HCT116 (cell line): ENCODE measurements around the gene ANP32B. TPM values are rescaled to one million over a fixed set of nuclear protein-coding genes. Genes with fewer than 3 reads are reported as not detected.

Experiments
- ATAC-seq: fragments of 200-7000 bp; cut with Tn5 transposase; 2 replicates; pipeline ENCODE4 v1.9.1; 2020; ENCODE audit warnings: mild to moderate bottlenecking, moderate library complexity
- BruUV-seq: library from RNA; stranded (reverse); fragments of 400-500 nt; replicated peaks from 2 replicates; lab custom pipeline; 2021; lab: Mats Ljungman, UMichigan
- CTCF ChIA-PET: fragments of 300-600 bp; sonication (Branson Sonifier 250); formaldehyde crosslinking; loops from one replicate; lab custom pipeline; 2021; ENCODE audit warnings: antibody characterized with exemption; lab: Charles Lee
- POLR2A ChIA-PET: fragments of 300-600, 350-600 bp; sonication (Branson Sonifier 250); formaldehyde crosslinking; loops from one replicate; lab custom pipeline; 2021; ENCODE audit warnings: antibody characterized with exemption; lab: Charles Lee
- RAD21 ChIA-PET, 2 experiments: fragments of 300-600 bp; sonication (Branson Sonifier 250); formaldehyde crosslinking; loops; one replicate each; lab custom pipeline; 2023; ENCODE audit warnings: low total read pairs in 2 of 2; ENCODE audit not compliant: uncharacterized antibody in 2 of 2, unreplicated experiment in 2 of 2, low non-redundant PET in 1 of 2; lab: Charles Lee
- DNase-seq: peaks from one replicate; pipeline ENCODE4 v3.0.0-alpha.2; 2010; ENCODE audit warnings: low read depth, low spot score
- H2AFZ ChIP-seq: fragments of 200-600 bp; shearing (Covaris generic), sonication (generic); 2 replicates; pipeline ENCODE4 v1.6.1; 2017; ENCODE audit warnings: low read depth, mixed run types, mixed read lengths, antibody characterized with exemption, low read length; ENCODE audit not compliant: poor library complexity, severe bottlenecking
- H3K27ac ChIP-seq: 2 replicates; pipeline ENCODE4 v1.5.1; 2012; ENCODE audit warnings: low read depth, low read length
- H3K27me3 ChIP-seq: fragments of 200-600 bp; sonication (generic); 2 replicates; pipeline ENCODE4 v1.6.1; 2016; ENCODE audit warnings: mixed run types, low read length, mixed read lengths; ENCODE audit not compliant: insufficient read depth
- H3K36me3 ChIP-seq, 2 experiments: fragments of 200-500 bp in 1 of 2; fragments of 200-600 bp in 1 of 2; sonication (Bioruptor generic) in 1 of 2; sonication (generic) in 1 of 2; 2 replicates each; pipeline versions ENCODE4 v1.5.1 to v1.6.1; 2014 to 2016; ENCODE audit warnings: low read length in 2 of 2, inconsistent platforms in 1 of 2, mixed read lengths in 1 of 2, mixed run types in 1 of 2; ENCODE audit not compliant: insufficient read depth in 2 of 2, control insufficient read depth in 1 of 2
- H3K4me1 ChIP-seq, 2 experiments: fragments of 200-600 bp in 1 of 2; sonication (generic) in 1 of 2; 2 replicates each; pipeline versions ENCODE4 v1.5.1 to v1.6.1; 2012 to 2017; ENCODE audit warnings: low read length in 2 of 2, inconsistent platforms in 1 of 2, mild to moderate bottlenecking in 1 of 2, mixed read lengths in 1 of 2, mixed run types in 1 of 2, moderate library complexity in 1 of 2; ENCODE audit not compliant: insufficient read depth in 2 of 2, control insufficient read depth in 1 of 2
- H3K4me2 ChIP-seq: fragments of 200-600 bp; sonication (generic); 2 replicates; pipeline ENCODE4 v1.6.1; 2017; ENCODE audit warnings: mixed run types, low read length, mixed read lengths
- H3K4me3 ChIP-seq, 2 experiments: fragments of 200-600 bp in 1 of 2; sonication (generic) in 1 of 2; replicated peaks in 1 of 2; 2 replicates each; pipeline ENCODE4 v1.5.1; 2011 to 2016; ENCODE audit warnings: low read length in 2 of 2, control low read depth in 1 of 2, low read depth in 1 of 2, mild to moderate bottlenecking in 1 of 2, mixed read lengths in 1 of 2, mixed run types in 1 of 2
- H3K79me2 ChIP-seq: fragments of 200-600 bp; sonication (generic); 2 replicates; pipeline ENCODE4 v1.6.1; 2017; ENCODE audit warnings: mild to moderate bottlenecking, mixed run types, low read length, moderate library complexity, mixed read lengths; ENCODE audit not compliant: insufficient read depth
- H3K9ac ChIP-seq: fragments of 200-600 bp; sonication (generic); 2 replicates; pipeline ENCODE4 v1.6.1; 2016; ENCODE audit warnings: low read length, mixed read lengths
- H3K9me2 ChIP-seq: fragments of 200-600 bp; sonication (generic), shearing (Covaris generic); 2 replicates; pipeline ENCODE4 v1.6.1; 2017; ENCODE audit warnings: mixed run types, mild to moderate bottlenecking, moderate library complexity; ENCODE audit not compliant: insufficient read depth
- H3K9me3 ChIP-seq, 2 experiments: fragments of 200-500 bp in 1 of 2; fragments of 200-600 bp in 1 of 2; sonication (Bioruptor generic) in 1 of 2; sonication (generic) in 1 of 2; 2 replicates each; pipeline ENCODE4 v1.6.1; 2014 to 2017; ENCODE audit warnings: low read length in 2 of 2, mixed read lengths in 2 of 2, inconsistent platforms in 1 of 2, low read depth in 1 of 2, mild to moderate bottlenecking in 1 of 2, mixed run types in 1 of 2, moderate library complexity in 1 of 2; ENCODE audit not compliant: control insufficient read depth in 1 of 2, insufficient read depth in 1 of 2
- H4K20me1 ChIP-seq: fragments of 200-600 bp; sonication (generic), shearing (Covaris generic); 2 replicates; pipeline ENCODE4 v1.6.1; 2017; ENCODE audit warnings: mixed run types, mild to moderate bottlenecking, moderate library complexity; ENCODE audit not compliant: insufficient read depth
- ATF3 ChIP-seq: IDR thresholded peaks from 2 replicates; pipeline ENCODE4 v1.6.1; 2012
- CBX3 ChIP-seq: IDR thresholded peaks from 2 replicates; pipeline ENCODE4 v1.6.1; 2012; ENCODE audit warnings: low read depth
- CEBPB ChIP-seq: IDR thresholded peaks from 2 replicates; pipeline ENCODE4 v1.6.1; 2012; ENCODE audit warnings: low read depth
- EGR1 ChIP-seq: IDR thresholded peaks from 2 replicates; pipeline ENCODE4 v1.6.1; 2012; ENCODE audit warnings: low read depth
- ELF1 ChIP-seq: IDR thresholded peaks from 2 replicates; pipeline ENCODE4 v1.6.1; 2012; ENCODE audit warnings: low read depth, borderline replicate concordance
- EZH2 ChIP-seq: fragments of 200-600 bp; sonication (generic); IDR thresholded peaks from 2 replicates; pipeline ENCODE4 v1.6.1; 2017; ENCODE audit warnings: antibody characterized with exemption, mixed run types
- EZH2phosphoT487 ChIP-seq: fragments of 200-600 bp; IDR thresholded peaks from 2 replicates; pipeline ENCODE4 v1.6.1; 2018; ENCODE audit warnings: antibody characterized with exemption, borderline replicate concordance
- FOSL1 ChIP-seq: IDR thresholded peaks from 2 replicates; pipeline ENCODE4 v1.6.1; 2012; ENCODE audit warnings: low read depth
- JUND ChIP-seq: IDR thresholded peaks from 2 replicates; pipeline ENCODE4 v1.6.1; 2012
- POLR2A ChIP-seq: IDR thresholded peaks from 2 replicates; pipeline ENCODE4 v1.7.0; 2011; ENCODE audit warnings: borderline replicate concordance; ENCODE audit not compliant: insufficient read depth, insufficient read length; ENCODE audit errors: extremely low read depth
- POLR2AphosphoS5 ChIP-seq: IDR thresholded peaks from 2 replicates; pipeline ENCODE4 v1.6.1; 2011; ENCODE audit warnings: mild to moderate bottlenecking, low read depth, low read length, moderate library complexity
- RAD21 ChIP-seq: IDR thresholded peaks from 2 replicates; pipeline ENCODE4 v1.6.1; 2012; ENCODE audit warnings: low read depth, mild to moderate bottlenecking
- REST ChIP-seq: IDR thresholded peaks from 2 replicates; pipeline ENCODE4 v1.6.1; 2012; ENCODE audit warnings: low read depth
- SIN3A ChIP-seq: IDR thresholded peaks from 2 replicates; pipeline ENCODE4 v1.6.1; 2012; ENCODE audit warnings: low read depth
- SP1 ChIP-seq: IDR thresholded peaks from 2 replicates; pipeline ENCODE4 v1.6.1; 2012; ENCODE audit warnings: low read depth
- SRF ChIP-seq: IDR thresholded peaks from 2 replicates; pipeline ENCODE4 v1.6.1; 2012; ENCODE audit warnings: low read depth
- YY1 ChIP-seq: IDR thresholded peaks from 2 replicates; pipeline ENCODE4 v1.6.1; 2011; ENCODE audit warnings: low read length, low read depth, moderate library complexity, mild to moderate bottlenecking; ENCODE audit not compliant: insufficient replicate concordance; ENCODE audit errors: extremely low read depth
- ZBTB33 ChIP-seq: IDR thresholded peaks from 2 replicates; pipeline ENCODE4 v1.6.1; 2011; ENCODE audit warnings: mild to moderate bottlenecking, low read length, moderate library complexity; ENCODE audit not compliant: insufficient replicate concordance; ENCODE audit errors: extremely low read depth
- ZFX ChIP-seq: fragments of 450-650 bp; IDR thresholded peaks from 2 replicates; pipeline ENCODE4 v1.6.1; 2017
- ZNF274 ChIP-seq: fragments of 200-500 bp; sonication (Bioruptor generic); IDR thresholded peaks from 2 replicates; pipeline ENCODE4 v1.6.1; 2014; ENCODE audit warnings: mild to moderate bottlenecking, low read depth, low read length, inconsistent platforms
- intact Hi-C: fragments of 100-400 bp; cut with micrococcal nuclease; formaldehyde crosslinking; loops from 2 replicates; pipeline ENCODE4 v1.10.0; 2022
- total RNA-seq: library from RNA; stranded (reverse); gene quantifications from one replicate; pipeline ENCODE4 v1.2.1, GENCODE V29; 2021; ENCODE audit not compliant: unreplicated experiment
- TF ChIP-seq, protein P1 (sequence below), 3 experiments: fragments of 200-600 bp in 1 of 3; sonication (generic) in 1 of 3; IDR thresholded peaks in 2 of 3; conservative IDR thresholded peaks in 1 of 3; 2 replicates each; pipeline ENCODE4 v1.5.1; 2012 to 2017; ENCODE audit warnings: low read depth in 2 of 3, low read length in 2 of 3, antibody characterized with exemption in 1 of 3, borderline replicate concordance in 1 of 3, control low read depth in 1 of 3, mild to moderate bottlenecking in 1 of 3, mixed read lengths in 1 of 3, mixed run types in 1 of 3, moderate library complexity in 1 of 3; ENCODE audit not compliant: insufficient read depth in 1 of 3

Gene ANP32B
- total RNA-seq, 1 experiment from 2014 or later, result 206 TPM

DNA sequence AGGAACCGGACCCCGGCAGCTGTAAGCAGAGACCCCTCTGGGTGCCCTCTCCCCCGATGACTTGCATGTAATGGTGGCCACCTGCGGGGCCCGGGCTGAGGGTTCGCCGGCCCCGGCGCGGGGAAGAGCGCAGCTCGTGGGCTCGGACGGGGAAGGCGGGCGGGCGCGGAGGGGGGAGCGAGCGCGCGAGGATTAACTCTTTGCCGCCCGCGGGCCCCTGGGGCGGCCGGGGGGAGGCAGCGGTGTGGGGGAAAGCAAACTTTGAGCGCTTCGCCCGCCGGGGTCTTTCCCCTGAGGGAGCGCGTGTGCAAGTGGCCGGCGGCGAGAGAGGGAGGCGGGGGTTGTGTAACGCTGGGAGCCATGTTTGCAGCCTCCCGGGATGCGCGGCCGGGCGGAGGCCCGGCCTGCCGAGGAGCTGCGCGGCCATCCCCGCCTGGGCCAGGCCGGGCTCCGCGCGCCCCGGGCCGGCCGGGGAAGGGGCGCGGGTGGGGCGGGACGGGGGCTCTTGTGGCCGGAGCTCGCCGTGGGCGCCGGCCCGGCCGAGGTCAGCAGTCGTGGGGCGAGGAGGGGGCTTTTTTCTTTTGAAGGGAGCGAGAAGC, 547 bp downstream of the ANP32B start:
- peak overlapping the region; percentile 93 for H3K4me2 ChIP-seq
- H3K36me3 ChIP-seq, result no peaks in the 10 kb centered on the region; a peak in 1 of 4 replicates
- peaks cover 51% of the 10 kb centered on the region for H3K79me2 ChIP-seq
- no peaks in the 10 kb centered on the region for H3K27me3 ChIP-seq
- ATAC-seq, result peak; percentile 22
- no TSS peak for BruUV-seq
- intact Hi-C loops, result loop anchor here (2.0 kb wide), 1 partner anchor 61 kb away; the partner anchor contains the start of gene TRMO
- peak overlapping the region; percentile 99 for H3K9ac ChIP-seq
- peaks cover 16 to 53% of the 10 kb centered on the region in 2 experiments for H3K4me1 ChIP-seq
- ChIA-PET RAD21 (no interaction called here), POLR2A (interaction anchor here (0.9 to 1.6 kb wide), 3 partner anchors 61 to 350 kb away, joined by 3 read pairs; partner anchors contain the start of genes NANS, NCBP1, TRMO and TSTD2), CTCF (interaction anchor here (2.4 kb wide), 1 partner anchor 61 kb away, joined by 7 read pairs; no protein-coding TSS in a partner anchor)
- no peaks in the 10 kb centered on the region for H3K9me3 ChIP-seq
- H2AFZ ChIP-seq, result no peak overlapping the region
- peak overlapping the region; percentile 98 for H3K27ac ChIP-seq
- H4K20me1 ChIP-seq, result peaks cover 11% of the 10 kb centered on the region; the same call in 1 of the 2 replicates
- H3K4me3 ChIP-seq, result peak overlapping the region; percentile 75 to 86
- no peak for DNase-seq
- no peaks in the 10 kb centered on the region for H3K9me2 ChIP-seq
- no peak for TF ChIP-seq ZBTB33
- no peak for TF ChIP-seq EZH2
- no peak for TF ChIP-seq ELF1
- TF ChIP-seq ZFX, result peak; percentile 66
- no peak for TF ChIP-seq POLR2AphosphoS5
- TF ChIP-seq CEBPB, result no peak
- no peak for TF ChIP-seq CBX3
- no peak for TF ChIP-seq ZNF274
- no peak for TF ChIP-seq SP1
- TF ChIP-seq ATF3, result no peak
- TF ChIP-seq RAD21, result no peak
- TF ChIP-seq FOSL1, result no peak
- no peak for TF ChIP-seq YY1
- TF ChIP-seq REST, result no peak
- TF ChIP-seq SRF, result no peak
- no peak for TF ChIP-seq JUND
- TF ChIP-seq, protein P1, sequence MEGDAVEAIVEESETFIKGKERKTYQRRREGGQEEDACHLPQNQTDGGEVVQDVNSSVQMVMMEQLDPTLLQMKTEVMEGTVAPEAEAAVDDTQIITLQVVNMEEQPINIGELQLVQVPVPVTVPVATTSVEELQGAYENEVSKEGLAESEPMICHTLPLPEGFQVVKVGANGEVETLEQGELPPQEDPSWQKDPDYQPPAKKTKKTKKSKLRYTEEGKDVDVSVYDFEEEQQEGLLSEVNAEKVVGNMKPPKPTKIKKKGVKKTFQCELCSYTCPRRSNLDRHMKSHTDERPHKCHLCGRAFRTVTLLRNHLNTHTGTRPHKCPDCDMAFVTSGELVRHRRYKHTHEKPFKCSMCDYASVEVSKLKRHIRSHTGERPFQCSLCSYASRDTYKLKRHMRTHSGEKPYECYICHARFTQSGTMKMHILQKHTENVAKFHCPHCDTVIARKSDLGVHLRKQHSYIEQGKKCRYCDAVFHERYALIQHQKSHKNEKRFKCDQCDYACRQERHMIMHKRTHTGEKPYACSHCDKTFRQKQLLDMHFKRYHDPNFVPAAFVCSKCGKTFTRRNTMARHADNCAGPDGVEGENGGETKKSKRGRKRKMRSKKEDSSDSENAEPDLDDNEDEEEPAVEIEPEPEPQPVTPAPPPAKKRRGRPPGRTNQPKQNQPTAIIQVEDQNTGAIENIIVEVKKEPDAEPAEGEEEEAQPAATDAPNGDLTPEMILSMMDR (IDR thresholded peaks at IDR 0.05 in 2 of 3, conservative IDR thresholded peaks at IDR 0.05 in 1 of 3; ENCODE audit: borderline replicate concordance in 1 of 3, insufficient read depth in 1 of 3, low read depth in 2 of 3, low read length in 2 of 3), result no peak
- TF ChIP-seq EGR1, result peak; percentile 15; the same call in 1 of the 2 replicates
- no peak for TF ChIP-seq SIN3A
- peak; percentile 31 for TF ChIP-seq POLR2A
- no peak for TF ChIP-seq EZH2phosphoT487
